ENCODE measurements around the gene TAF13.

Gene TAF13

GRCh38 chr1:109045595-109045994, 30.2 kb downstream of the TAF13 start:
- Histone ChIP-seq H2AFZ (ENCODE audit: low read length) (no peak overlapping the region), H3K36me3 (ENCODE audit: insufficient read depth, low read length) (no peaks in the 10 kb centered on the region), H3K9ac (ENCODE audit: low read length) (no peak overlapping the region), H3K27ac (ENCODE audit: low read depth, low read length, poor library complexity, severe bottlenecking) (no peak overlapping the region), H3K27me3 (ENCODE audit: insufficient read depth, low read length) (no peaks in the 10 kb centered on the region), H4K20me1 (ENCODE audit: insufficient read depth, low read length) (no peaks in the 10 kb centered on the region), H3K9me3 (ENCODE audit: low read length) (no peaks in the 10 kb centered on the region), H3K4me2 (ENCODE audit: low read length) (no peak overlapping the region), H3F3A (ENCODE audit: insufficient read depth, low read length) (no peaks in the 10 kb centered on the region; the same call in 1 of the 2 replicates), H3K4me1 (ENCODE audit: insufficient read depth, low read length, severe bottlenecking) (peaks cover 7% of the 10 kb centered on the region), H3K9me2 (ENCODE audit: low read depth, low read length) (no peaks in the 10 kb centered on the region), H3K4me3 (ENCODE audit: low read depth, low read length, poor library complexity, severe bottlenecking) (no peak overlapping the region), H3K79me2 (ENCODE audit: insufficient read depth, low read length) (peaks cover 3% of the 10 kb centered on the region)
- no peak for TF ChIP-seq CTCF (IDR thresholded peaks at IDR 0.05; ENCODE audit: low read length)
- no peak for TF ChIP-seq EZH2 (IDR thresholded peaks at IDR 0.05; ENCODE audit: borderline replicate concordance, low read length)

DNA sequence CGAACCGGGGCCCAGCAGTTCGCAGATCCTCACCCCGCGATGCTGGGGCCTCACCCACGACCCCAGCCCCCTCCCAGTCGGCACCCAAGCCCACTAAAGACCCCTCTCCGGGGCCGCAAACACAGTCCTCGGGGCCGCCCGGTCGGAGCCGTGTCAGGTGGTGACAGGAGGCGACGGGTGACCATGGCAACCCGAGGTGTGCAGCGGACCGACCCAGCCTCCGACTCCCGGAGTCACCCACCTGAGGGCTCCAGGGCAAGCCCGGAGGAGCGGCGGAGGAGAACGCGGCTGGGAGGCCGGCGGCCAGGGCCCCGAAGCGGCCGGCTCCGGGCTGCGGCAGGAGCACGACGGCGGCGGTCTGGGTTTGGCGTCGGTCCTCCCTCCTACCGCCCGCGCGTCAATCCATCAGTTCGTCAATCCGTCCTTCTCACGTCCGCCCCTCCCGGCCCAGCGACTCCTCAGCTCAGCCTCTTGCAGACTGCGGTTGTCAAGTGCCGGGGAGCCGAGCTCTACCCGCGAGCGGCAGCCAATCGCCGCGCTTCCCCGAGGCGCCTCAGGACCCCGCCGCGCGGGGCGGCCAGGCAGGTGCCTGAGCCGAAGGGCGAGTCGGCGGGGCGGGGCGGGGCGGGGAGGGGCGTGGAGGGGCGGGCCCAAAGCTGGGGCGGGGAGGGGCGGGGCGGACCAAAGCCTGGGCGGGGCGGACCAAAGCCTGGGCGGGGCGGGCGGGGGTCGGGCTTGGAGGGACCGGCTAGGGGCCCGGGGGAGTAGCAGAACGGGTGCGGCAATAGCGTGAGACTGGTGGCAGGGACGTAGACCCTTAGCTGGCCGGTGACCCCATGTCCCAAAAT, 34.0 kb downstream of the TAF13 start, which contains the start of gene WDR47:
Gene WDR47 (minus strand): TSS at position 482 of the 848 bp plus-strand sequence. CDS start 18,590 bp downstream, outside the sequence.
- H3K4me1 ChIP-seq (ENCODE audit: insufficient read depth, low read length, severe bottlenecking) = peaks cover 18% of the 10 kb centered on the region
- no peaks in the 10 kb centered on the region; the same call in 1 of the 2 replicates for H3F3A ChIP-seq (ENCODE audit: insufficient read depth, low read length)
- no peak for TF ChIP-seq EZH2 (IDR thresholded peaks at IDR 0.05; ENCODE audit: borderline replicate concordance, low read length)
- no peak for TF ChIP-seq CTCF (IDR thresholded peaks at IDR 0.05; ENCODE audit: low read length)
- H3K4me3 ChIP-seq (ENCODE audit: low read depth, low read length, poor library complexity, severe bottlenecking) = peak within 1 kb of the TSS; percentile 95
- H4K20me1 ChIP-seq (ENCODE audit: insufficient read depth, low read length) = no peaks in the 10 kb centered on the region
- no peaks in the 10 kb centered on the region for H3K9me3 ChIP-seq (ENCODE audit: low read length)
- H3K36me3 ChIP-seq (ENCODE audit: insufficient read depth, low read length) = no peaks in the 10 kb centered on the region
- H3K9ac ChIP-seq (ENCODE audit: low read length) = peak within 1 kb of the TSS; percentile 78
- H2AFZ ChIP-seq (ENCODE audit: low read length) = peak within 1 kb of the TSS; percentile 90; the same call in 1 of the 2 replicates
- H3K4me2 ChIP-seq (ENCODE audit: low read length) = peak within 1 kb of the TSS; percentile 93
- H3K79me2 ChIP-seq (ENCODE audit: insufficient read depth, low read length) = peaks cover 18% of the 10 kb centered on the region
- no peaks in the 10 kb centered on the region for H3K9me2 ChIP-seq (ENCODE audit: low read depth, low read length)
- H3K27ac ChIP-seq (ENCODE audit: low read depth, low read length, poor library complexity, severe bottlenecking) = peak within 1 kb of the TSS; percentile 57
- no peaks in the 10 kb centered on the region for H3K27me3 ChIP-seq (ENCODE audit: insufficient read depth, low read length)

- no peaks in the 10 kb centered on the region for H3K9me3 ChIP-seq (ENCODE audit: low read length)
- no peaks in the 10 kb centered on the region for H4K20me1 ChIP-seq (ENCODE audit: insufficient read depth, low read length)
- H3K4me3 ChIP-seq (ENCODE audit: low read depth, low read length, poor library complexity, severe bottlenecking) = peak overlapping the region; percentile 95
- peak overlapping the region; percentile 57 for H3K27ac ChIP-seq (ENCODE audit: low read depth, low read length, poor library complexity, severe bottlenecking)
- H3K36me3 ChIP-seq (ENCODE audit: insufficient read depth, low read length) = no peaks in the 10 kb centered on the region
- H3K9me2 ChIP-seq (ENCODE audit: low read depth, low read length) = no peaks in the 10 kb centered on the region
- peak overlapping the region; percentile 78 for H3K9ac ChIP-seq (ENCODE audit: low read length)
- peak overlapping the region; percentile 93 for H3K4me2 ChIP-seq (ENCODE audit: low read length)
- TF ChIP-seq EZH2 (IDR thresholded peaks at IDR 0.05; ENCODE audit: borderline replicate concordance, low read length) (no peak), CTCF (IDR thresholded peaks at IDR 0.05; ENCODE audit: low read length) (peak; percentile 13; the same call in 1 of the 2 replicates)
- H3K79me2 ChIP-seq (ENCODE audit: insufficient read depth, low read length) = peaks cover 18% of the 10 kb centered on the region
- no peak overlapping the region for H2AFZ ChIP-seq (ENCODE audit: low read length)
- no peaks in the 10 kb centered on the region for H3K27me3 ChIP-seq (ENCODE audit: insufficient read depth, low read length)
- H3F3A ChIP-seq (ENCODE audit: insufficient read depth, low read length) = no peaks in the 10 kb centered on the region
- peaks cover 18% of the 10 kb centered on the region for H3K4me1 ChIP-seq (ENCODE audit: insufficient read depth, low read length, severe bottlenecking)
Observed at GRCh38 chr1:109040989-109041620, 34.7 kb downstream of the TAF13 start.

All from OCI-LY1 (cell line).